Measurements from ENCODE around the gene UNK. TPM values are rescaled to one million over a fixed set of nuclear protein-coding genes. Genes with fewer than 3 reads are reported as not detected.
A peak's percentile ranks its signal among the peaks of the same experiment; 100 is the strongest.

Gene UNK
- total and polyA plus RNA-seq, 2 of the 13 experiments (the other 11 are each of a cell fraction or from before 2014, with no cell fraction given): 31.6 to 33.0 TPM

- TF ChIP-seq SMARCC2 (IDR thresholded peaks at IDR 0.05): no peak
- TF ChIP-seq EP300 (IDR thresholded peaks at IDR 0.05; ENCODE audit: low read depth in 2 of 2, low read length in 2 of 2): peak in 1 of 2 experiments; percentile 15; a peak in 1 of 4 replicates
- no peak for TF ChIP-seq EP300 (CRISPR knock-in tag; IDR thresholded peaks at IDR 0.05; ENCODE audit: borderline replicate concordance)
- TF ChIP-seq ZNF234 (CRISPR knock-in tag; conservative IDR thresholded peaks at IDR 0.05): no peak
- TF ChIP-seq GATAD2A (CRISPR knock-in tag; IDR thresholded peaks at IDR 0.05): peak; percentile 79
- 0 out of 2 replicates have a peak, but pooled peaks have one; percentile 26 for TF ChIP-seq ERF (CRISPR knock-in tag; IDR thresholded peaks at IDR 0.05)
- TF ChIP-seq RNF2 (conservative IDR thresholded peaks at IDR 0.05; ENCODE audit: low read depth): no peak
- peak; percentile 38; the same call in 1 of the 2 replicates for TF ChIP-seq ELF3 (CRISPR knock-in tag; IDR thresholded peaks at IDR 0.05)
- TF ChIP-seq, protein P1, sequence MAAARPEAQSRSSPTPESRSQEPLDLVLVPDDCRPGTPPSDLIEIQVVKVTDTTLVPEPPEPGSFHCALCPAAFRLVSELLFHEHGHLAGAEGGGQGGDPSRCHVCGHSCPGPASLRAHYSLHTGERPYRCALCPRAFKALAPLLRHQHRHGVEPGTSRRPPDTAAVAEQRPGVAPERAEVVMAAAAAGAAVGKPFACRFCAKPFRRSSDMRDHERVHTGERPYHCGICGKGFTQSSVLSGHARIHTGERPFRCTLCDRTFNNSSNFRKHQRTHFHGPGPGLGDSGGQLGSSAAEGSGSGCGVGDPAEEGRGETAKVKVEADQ (CRISPR knock-in tag; IDR thresholded peaks at IDR 0.05; ENCODE audit: borderline replicate concordance): 0 out of 2 replicates have a peak, but pooled peaks have one; percentile 40
- no peak for TF ChIP-seq MAZ (IDR thresholded peaks at IDR 0.05; ENCODE audit: borderline replicate concordance, low read depth, low read length)
- TF ChIP-seq MAZ (CRISPR knock-in tag; IDR thresholded peaks at IDR 0.05; ENCODE audit: low read depth): peak; percentile 42; the same call in 1 of the 2 replicates
- peak; percentile 32 for TF ChIP-seq ZNF407 (CRISPR knock-in tag; IDR thresholded peaks at IDR 0.05; ENCODE audit: not compliant biosample characterization)
- 0 out of 2 replicates have a peak, but pooled peaks have one; percentile 14 for TF ChIP-seq PATZ1 (CRISPR knock-in tag; IDR thresholded peaks at IDR 0.05)
- peak; percentile 45; the same call in 1 of the 2 replicates for TF ChIP-seq FOXO1 (CRISPR knock-in tag; IDR thresholded peaks at IDR 0.05)
Observed at GRCh38 chr17:75771334-75772281, 13.0 kb upstream of the UNK start (continued).

Data from HepG2 (cell line).